Activated CD8-positive, alpha-beta memory T cell treated with anti-CD3 and anti-CD28 coated beads, Interleukin-2, amount 10 ng/mL, durations not matched to agents 7 days and 5 days (primary cell): ENCODE measurements around the gene CWC15. TPM values are rescaled to one million over a fixed set of nuclear protein-coding genes. Genes with fewer than 3 reads are reported as not detected.

Source experiments
- ATAC-seq: fragments of 150-1000 bp; cut with Tn5 transposase; one replicate; pipeline ENCODE4 v1.10.0; 2021; ENCODE audit warnings: moderate library complexity
- CTCF ChIA-PET: fragments of 350-600 bp; sonication (Branson Sonifier 250); formaldehyde crosslinking; loops from one replicate; lab custom pipeline; 2021; ENCODE audit warnings: antibody characterized with exemption; lab: Charles Lee
- DNase-seq: peaks from one replicate; pipeline ENCODE4 v3.0.0-alpha.2; 2020
- H3K27ac Mint-ChIP-seq: one replicate; pipeline ENCODE4 v1.8.0; 2021; ENCODE audit warnings: mild to moderate bottlenecking, mixed read lengths
- H3K27me3 Mint-ChIP-seq: one replicate; pipeline ENCODE4 v1.8.0; 2021; ENCODE audit warnings: mixed read lengths
- H3K36me3 Mint-ChIP-seq: one replicate; pipeline ENCODE4 v1.8.0; 2021; ENCODE audit warnings: mild to moderate bottlenecking, mixed read lengths
- H3K4me1 Mint-ChIP-seq: one replicate; pipeline ENCODE4 v1.8.0; 2021; ENCODE audit warnings: mixed read lengths
- H3K4me3 Mint-ChIP-seq: one replicate; pipeline ENCODE4 v1.8.0; 2021; ENCODE audit warnings: mild to moderate bottlenecking, moderate library complexity, mixed read lengths
- H3K9me3 Mint-ChIP-seq: one replicate; pipeline ENCODE4 v1.8.0; 2022; ENCODE audit warnings: low read depth, mixed read lengths
- total RNA-seq, 2 experiments: library from RNA; stranded (reverse); gene quantifications; one replicate each; pipeline ENCODE4 v1.2.3, GENCODE V29; 2021

The CWC15 gene
- total RNA-seq, 2 experiments from 2014 or later = 81.6 to 89.1 TPM

GRCh38 chr11:94974178-94974577 is 822 bp upstream of the CWC15 start:
- DNase-seq = no peak
- Mint-ChIP-seq H3K4me1 (peaks cover 44% of the 10 kb centered on the region), H3K9me3 (no peaks in the 10 kb centered on the region), H3K36me3 (peaks cover 34% of the 10 kb centered on the region), H3K27me3 (no peaks in the 10 kb centered on the region), H3K27ac (peak overlapping the region; percentile 99), H3K4me3 (peak overlapping the region; percentile 99)
- CTCF ChIA-PET = interaction anchor here (0.9 to 1.8 kb wide), 2 partner anchors 94 to 178 kb away, joined by 4 to 8 read pairs; no protein-coding TSS in a partner anchor
- no peak for ATAC-seq

- DNase-seq (no peak), ATAC-seq (no peak)
- CTCF ChIA-PET = interaction anchor here (0.8 to 1.8 kb wide), 5 partner anchors 95 to 349 kb away, joined by 3 to 8 read pairs (median 3); no protein-coding TSS in a partner anchor
- Mint-ChIP-seq H3K36me3 (peaks cover 43% of the 10 kb centered on the region), H3K4me1 (peaks cover 49% of the 10 kb centered on the region), H3K27ac (peak overlapping the region; percentile 56), H3K9me3 (no peaks in the 10 kb centered on the region), H3K27me3 (no peaks in the 10 kb centered on the region), H3K4me3 (peak overlapping the region; percentile 99)
Measured at GRCh38 chr11:94972700-94973098, 657 bp downstream of the CWC15 start.

GRCh38 chr11:94968334-94968958 is 4.9 kb downstream of the CWC15 start:
- H3K4me3 Mint-ChIP-seq = no peak overlapping the region
- peaks cover 56% of the 10 kb centered on the region for H3K36me3 Mint-ChIP-seq
- H3K27ac Mint-ChIP-seq = no peak overlapping the region
- no peaks in the 10 kb centered on the region for H3K27me3 Mint-ChIP-seq
- ATAC-seq (no peak), DNase-seq (no peak)
- CTCF ChIA-PET = interaction anchor here (0.5 to 2.7 kb wide), 4 partner anchors 25 to 182 kb away, joined by 3 to 7 read pairs (median 3); no protein-coding TSS in a partner anchor
- H3K9me3 Mint-ChIP-seq = no peaks in the 10 kb centered on the region
- peaks cover 29% of the 10 kb centered on the region for H3K4me1 Mint-ChIP-seq

GRCh38 chr11:94964934-94965333 is 8.4 kb downstream of the CWC15 start:
- peaks cover 60% of the 10 kb centered on the region for H3K36me3 Mint-ChIP-seq
- CTCF ChIA-PET = no interaction called here
- no peak for ATAC-seq
- no peaks in the 10 kb centered on the region for H3K9me3 Mint-ChIP-seq
- no peak overlapping the region for H3K27ac Mint-ChIP-seq
- H3K27me3 Mint-ChIP-seq = no peaks in the 10 kb centered on the region
- peaks cover 11% of the 10 kb centered on the region for H3K4me1 Mint-ChIP-seq
- H3K4me3 Mint-ChIP-seq = no peak overlapping the region
- no peak for DNase-seq

- CTCF ChIA-PET = no interaction called here
- no peaks in the 10 kb centered on the region for H3K9me3 Mint-ChIP-seq
- ATAC-seq = no peak
- H3K4me1 Mint-ChIP-seq = peaks cover 2% of the 10 kb centered on the region
- H3K4me3 Mint-ChIP-seq = no peak overlapping the region
- no peaks in the 10 kb centered on the region for H3K27me3 Mint-ChIP-seq
- H3K36me3 Mint-ChIP-seq = peaks cover 40% of the 10 kb centered on the region
- H3K27ac Mint-ChIP-seq = no peak overlapping the region
- no peak for DNase-seq
Measured at GRCh38 chr11:94961255-94961654, 12.1 kb downstream of the CWC15 start.

- Mint-ChIP-seq H3K27me3 (no peaks in the 10 kb centered on the region), H3K4me1 (peaks cover 2% of the 10 kb centered on the region), H3K4me3 (no peak overlapping the region), H3K27ac (no peak overlapping the region), H3K9me3 (no peaks in the 10 kb centered on the region), H3K36me3 (peaks cover 33% of the 10 kb centered on the region)
- CTCF ChIA-PET = no interaction called here
- DNase-seq (no peak), ATAC-seq (no peak)
Measured at GRCh38 chr11:94960488-94960887, 12.9 kb downstream of the CWC15 start.

GRCh38 chr11:94959179-94959578 is 14.2 kb downstream of the CWC15 start:
- no peak for ATAC-seq

GRCh38 chr11:94958121-94958696 is 15.1 kb downstream of the CWC15 start:
- CTCF ChIA-PET = no interaction called here
- H3K4me3 Mint-ChIP-seq = no peak overlapping the region
- DNase-seq (no peak), ATAC-seq (no peak)
- H3K4me1 Mint-ChIP-seq = no peaks in the 10 kb centered on the region
- H3K9me3 Mint-ChIP-seq = no peaks in the 10 kb centered on the region
- peaks cover 6% of the 10 kb centered on the region for H3K27me3 Mint-ChIP-seq
- no peak overlapping the region for H3K27ac Mint-ChIP-seq
- H3K36me3 Mint-ChIP-seq = peaks cover 15% of the 10 kb centered on the region

More at GRCh38 chr11:94959179-94959578, 14.2 kb downstream of the CWC15 start:
- no peak for DNase-seq
- no peaks in the 10 kb centered on the region for H3K4me1 Mint-ChIP-seq
- H3K9me3 Mint-ChIP-seq = no peaks in the 10 kb centered on the region
- no peak overlapping the region for H3K4me3 Mint-ChIP-seq
- H3K27me3 Mint-ChIP-seq = peaks cover 3% of the 10 kb centered on the region
- no peak overlapping the region for H3K27ac Mint-ChIP-seq
- CTCF ChIA-PET = no interaction called here
- peaks cover 21% of the 10 kb centered on the region for H3K36me3 Mint-ChIP-seq

- CTCF ChIA-PET = no interaction called here
- peaks cover 9% of the 10 kb centered on the region for H3K36me3 Mint-ChIP-seq
- H3K27ac Mint-ChIP-seq = no peak overlapping the region
- no peaks in the 10 kb centered on the region for H3K4me1 Mint-ChIP-seq
- no peaks in the 10 kb centered on the region for H3K9me3 Mint-ChIP-seq
- no peak overlapping the region for H3K4me3 Mint-ChIP-seq
- ATAC-seq (no peak), DNase-seq (no peak)
- peaks cover 9% of the 10 kb centered on the region for H3K27me3 Mint-ChIP-seq
Measured at GRCh38 chr11:94956963-94957362, 16.4 kb downstream of the CWC15 start.

- CTCF ChIA-PET = no interaction called here
- Mint-ChIP-seq H3K36me3 (no peaks in the 10 kb centered on the region), H3K4me1 (no peaks in the 10 kb centered on the region), H3K27me3 (peaks cover 9% of the 10 kb centered on the region), H3K9me3 (no peaks in the 10 kb centered on the region), H3K27ac (no peak overlapping the region), H3K4me3 (no peak overlapping the region)
- DNase-seq (no peak), ATAC-seq (no peak)
Measured at GRCh38 chr11:94954753-94955152, 18.6 kb downstream of the CWC15 start.

GRCh38 chr11:94948070-94948617 is 25.2 kb downstream of the CWC15 start:
- H3K27ac Mint-ChIP-seq = no peak overlapping the region
- H3K9me3 Mint-ChIP-seq = no peaks in the 10 kb centered on the region
- ATAC-seq = no peak
- DNase-seq = no peak
- no peak overlapping the region for H3K4me3 Mint-ChIP-seq
- no peaks in the 10 kb centered on the region for H3K36me3 Mint-ChIP-seq
- CTCF ChIA-PET = no interaction called here
- no peaks in the 10 kb centered on the region for H3K4me1 Mint-ChIP-seq
- peaks cover 16% of the 10 kb centered on the region for H3K27me3 Mint-ChIP-seq

GRCh38 chr11:94946812-94947211 is 26.5 kb downstream of the CWC15 start:
- Mint-ChIP-seq H3K36me3 (no peaks in the 10 kb centered on the region), H3K4me3 (no peak overlapping the region), H3K27me3 (peaks cover 13% of the 10 kb centered on the region), H3K27ac (no peak overlapping the region), H3K4me1 (no peaks in the 10 kb centered on the region), H3K9me3 (no peaks in the 10 kb centered on the region)
- no peak for ATAC-seq
- CTCF ChIA-PET = no interaction called here
- DNase-seq = no peak

- DNase-seq = no peak
- H3K4me3 Mint-ChIP-seq = no peak overlapping the region
- H3K36me3 Mint-ChIP-seq = no peaks in the 10 kb centered on the region
- CTCF ChIA-PET = no interaction called here
- ATAC-seq = no peak
- no peaks in the 10 kb centered on the region for H3K9me3 Mint-ChIP-seq
- no peaks in the 10 kb centered on the region for H3K4me1 Mint-ChIP-seq
- peaks cover 13% of the 10 kb centered on the region for H3K27me3 Mint-ChIP-seq
- no peak overlapping the region for H3K27ac Mint-ChIP-seq
Measured at GRCh38 chr11:94941131-94941530, 32.2 kb downstream of the CWC15 start.

GRCh38 chr11:94939346-94939745 is 34.0 kb downstream of the CWC15 start:
- Mint-ChIP-seq H3K27ac (no peak overlapping the region), H3K27me3 (peaks cover 10% of the 10 kb centered on the region), H3K36me3 (no peaks in the 10 kb centered on the region), H3K4me3 (no peak overlapping the region), H3K4me1 (peaks cover 6% of the 10 kb centered on the region), H3K9me3 (no peaks in the 10 kb centered on the region)
- no peak for ATAC-seq
- DNase-seq = no peak
- CTCF ChIA-PET = no interaction called here
